RWPE1 (cell line): Measurements from ENCODE around the gene USP9X.
A peak's percentile ranks its signal among the peaks of the same experiment; 100 is the strongest.

Experiments used
- CTCF ChIA-PET: fragments of 350-600 bp; sonication (Branson Sonifier 250); formaldehyde crosslinking; extraction: SDS; loops from one replicate; lab custom pipeline; 2021; lab: Yijun Ruan, JAX
- POLR2A ChIA-PET: fragments of 400-600 bp; formaldehyde crosslinking; extraction: SDS; loops from one replicate; lab custom pipeline; 2020; ENCODE audit warnings: antibody characterized with exemption; ENCODE audit not compliant: low non-redundant PET; lab: Yijun Ruan, JAX
- DNase-seq: peaks from one replicate; pipeline ENCODE4 v3.0.0; 2012; ENCODE audit warnings: low spot score
- H3K27ac ChIP-seq: fragments of 450-650 bp; 2 replicates; pipeline ENCODE4 v1.5.1; 2017
- CTCF ChIP-seq: fragments of 450-650 bp; conservative IDR thresholded peaks from 2 replicates; pipeline ENCODE4 v1.5.1; 2017; ENCODE audit warnings: low read depth, mild to moderate bottlenecking

The USP9X gene

GRCh38 chrX:41164449-41164848 is 79.2 kb downstream of the USP9X start:
- H3K27ac ChIP-seq, result no peak overlapping the region
- DNase-seq, result no peak

DNA sequence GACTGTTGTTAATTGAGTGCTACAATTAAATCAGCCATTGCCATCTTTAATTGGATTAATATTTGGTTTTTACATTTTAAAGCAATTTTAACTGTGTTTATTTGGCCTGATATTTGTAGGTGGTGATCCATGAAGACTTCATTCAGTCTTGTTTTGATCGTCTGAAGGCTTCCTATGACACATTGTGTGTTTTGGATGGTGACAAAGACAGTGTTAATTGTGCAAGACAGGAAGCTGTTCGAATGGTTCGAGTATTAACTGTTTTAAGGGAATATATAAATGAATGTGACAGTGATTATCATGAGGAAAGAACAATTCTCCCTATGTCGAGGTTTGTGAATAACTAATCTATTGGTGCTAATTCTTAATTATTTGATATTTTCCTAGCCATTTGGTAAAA is 82.6 kb downstream of the USP9X start:
- no peak for DNase-seq
- no peak for TF ChIP-seq CTCF
- CTCF ChIA-PET, result no interaction called here
- POLR2A ChIA-PET, result no interaction called here
- no peak overlapping the region for H3K27ac ChIP-seq

More at GRCh38 chrX:41164449-41164848, 79.2 kb downstream of the USP9X start:
- no peak for TF ChIP-seq CTCF
- ChIA-PET POLR2A (no interaction called here), CTCF (no interaction called here)

GRCh38 chrX:41176263-41176662 is 91.0 kb downstream of the USP9X start:
- no peak overlapping the region for H3K27ac ChIP-seq
- ChIA-PET POLR2A (no interaction called here), CTCF (no interaction called here)
- TF ChIP-seq CTCF, result no peak
- DNase-seq, result no peak

DNA sequence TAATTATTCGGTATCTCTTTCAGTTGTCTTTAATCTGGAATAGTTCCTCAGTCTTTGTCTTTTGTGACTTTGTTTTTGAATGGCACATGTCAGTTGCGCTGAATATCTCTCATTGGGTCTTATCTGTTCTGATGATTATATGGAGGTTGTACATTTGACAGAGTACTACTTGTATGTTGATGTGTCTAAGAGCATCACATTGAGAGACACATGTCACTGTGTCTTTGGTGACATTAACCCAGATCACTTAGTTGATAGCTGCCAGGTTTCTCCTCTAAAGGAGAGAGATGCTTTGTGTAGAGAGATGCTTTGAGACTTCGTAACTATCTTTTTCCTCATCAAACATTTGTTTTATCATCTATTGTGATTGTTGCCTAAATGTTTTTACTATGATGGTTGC is 92.1 kb downstream of the USP9X start:
- ChIA-PET CTCF (no interaction called here), POLR2A (no interaction called here)
- no peak overlapping the region for H3K27ac ChIP-seq
- no peak for TF ChIP-seq CTCF
- DNase-seq, result no peak

DNA sequence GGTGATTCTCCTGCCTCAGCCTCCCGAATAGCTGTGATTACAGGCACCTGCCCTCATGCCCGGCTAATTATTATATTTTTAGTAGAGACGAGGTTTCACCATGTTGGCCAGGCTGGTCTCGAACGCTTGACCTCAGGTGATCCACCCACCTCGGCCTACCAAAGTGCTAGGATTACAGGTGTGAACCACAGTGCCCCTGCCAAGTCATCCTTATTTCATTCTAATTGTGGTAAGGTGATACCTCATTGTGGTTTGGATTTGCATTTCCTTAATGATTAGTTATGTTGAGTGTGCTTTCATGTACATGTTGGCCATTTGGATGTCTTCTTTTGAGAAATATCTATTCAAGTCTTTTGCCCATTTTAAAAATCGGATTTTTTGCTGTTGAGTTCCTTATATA is 93.0 kb downstream of the USP9X start:
- no peak for TF ChIP-seq CTCF
- ChIA-PET POLR2A (no interaction called here), CTCF (no interaction called here)
- no peak overlapping the region for H3K27ac ChIP-seq
- no peak for DNase-seq

DNA sequence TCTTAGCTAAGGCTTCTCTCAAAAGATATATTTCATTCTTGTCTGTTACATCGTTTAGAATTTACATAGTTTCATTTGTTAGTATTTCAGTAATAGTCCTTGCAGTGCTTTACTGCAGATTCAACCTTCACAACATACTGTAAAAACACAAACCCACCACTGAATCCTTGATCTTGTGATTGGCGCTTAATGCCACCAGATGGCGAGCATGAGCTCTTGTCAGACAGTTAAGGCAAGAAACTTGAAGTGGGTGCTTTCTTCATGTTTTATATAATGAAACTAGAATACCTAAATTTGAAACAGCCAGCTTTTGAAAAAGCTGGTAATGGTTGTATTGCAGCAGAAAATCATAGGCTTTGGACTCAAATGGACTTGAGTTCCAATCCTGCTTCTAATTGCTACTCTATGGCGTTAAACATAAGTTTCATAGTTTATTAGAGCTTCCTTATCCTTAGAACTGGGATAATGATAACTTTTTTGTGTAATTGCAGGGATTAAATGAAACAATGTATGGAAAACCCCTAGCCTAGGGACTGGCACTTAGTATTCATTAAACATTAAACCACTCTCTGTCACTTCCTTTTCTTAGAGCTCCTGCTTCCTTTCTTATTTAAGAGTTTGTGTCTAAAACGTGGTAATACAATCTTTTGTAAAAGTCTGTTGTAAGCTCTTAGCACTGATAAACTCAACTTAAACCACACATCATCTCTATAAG is 95.1 kb downstream of the USP9X start:
- peak; percentile 69 for TF ChIP-seq CTCF
- H3K27ac ChIP-seq, result no peak overlapping the region
- POLR2A ChIA-PET, result no interaction called here
- CTCF ChIA-PET, result interaction anchor here (0.6 to 1.6 kb wide), 10 partner anchors 9 to 546 kb away, joined by 3 to 7 read pairs (median 4); no protein-coding TSS in a partner anchor
- peak; percentile 21 for DNase-seq
